Heart left ventricle (tissue), 16 donors: ENCODE data around the gene ADIRF. TPM values are rescaled to one million over a fixed set of nuclear protein-coding genes. Genes with fewer than 3 reads are reported as not detected.

Experiments used
- ATAC-seq, 4 donors: fragments of 200-7000 bp; cut with Tn5 transposase; one replicate each; pipeline ENCODE4 v1.9.1; 2020 to 2022; ENCODE audit warnings: moderate library complexity in 4 of 4, mild to moderate bottlenecking in 3 of 4, moderate number of reproducible peaks in 1 of 4
- DNase-seq, 5 donors: peaks; one replicate each; pipeline ENCODE4 v3.0.0-alpha.2; 2020
- H3K27ac ChIP-seq, 12 donors: fragments of 200-600 bp; sonication (generic) in 4 of 12; one replicate each; pipeline versions ENCODE4 v1.5.0 to v1.8.0; 2016 to 2022; ENCODE audit warnings: mild to moderate bottlenecking in 2 of 12
- H3K27me3 ChIP-seq, 9 donors: fragments of 200-600 bp; sonication (generic) in 2 of 9; one replicate each; pipeline versions ENCODE4 v1.5.1 to v1.8.0; 2016 to 2022; ENCODE audit warnings: mild to moderate bottlenecking in 3 of 9
- H3K36me3 ChIP-seq, 9 donors: fragments of 200-600 bp; sonication (generic) in 2 of 9; one replicate each; pipeline versions ENCODE4 v1.5.0 to v1.8.0; 2018 to 2022; ENCODE audit warnings: mild to moderate bottlenecking in 2 of 9
- H3K4me1 ChIP-seq, 12 donors: fragments of 200-600 bp; sonication (generic) in 4 of 12; one replicate each; pipeline versions ENCODE4 v1.5.0 to v1.8.0; 2016 to 2022; ENCODE audit warnings: mild to moderate bottlenecking in 3 of 12
- H3K4me3 ChIP-seq, 12 donors: fragments of 200-600 bp; sonication (generic) in 4 of 12; one replicate each; pipeline versions ENCODE4 v1.5.0 to v1.8.0; 2017 to 2022; ENCODE audit warnings: mild to moderate bottlenecking in 9 of 12, moderate library complexity in 4 of 12
- H3K9me3 ChIP-seq, 12 donors: fragments of 200-600 bp; sonication (generic) in 4 of 12; one replicate each; pipeline versions ENCODE4 v1.5.0 to v1.8.0; 2016 to 2022; ENCODE audit warnings: mild to moderate bottlenecking in 1 of 12
- CTCF ChIP-seq, 12 donors: fragments of 200-600 bp; sonication (generic) in 4 of 12; IDR thresholded peaks; one replicate each; pipeline versions ENCODE4 v1.5.0 to v1.8.0; 2018 to 2022; ENCODE audit warnings: antibody characterized with exemption in 12 of 12, mild to moderate bottlenecking in 5 of 12
- POLR2A ChIP-seq, 2 donors: fragments of 450-650 bp; IDR thresholded peaks; one replicate each; pipeline ENCODE4 v1.6.1; 2017; ENCODE audit warnings: antibody characterized with exemption in 2 of 2, mild to moderate bottlenecking in 2 of 2, moderate library complexity in 2 of 2
- whole genome bisulfite sequencing, 4 donors: extraction: QIAGEN DNeasy Blood & Tissue Kit in 2 of 4; methylation state at CpG; one replicate each; pipeline versions ENCODE4 v1.1.5 to v1.1.7; 2013 to 2018; 5-methylcytosine and 5-hydroxymethylcytosine counted together
- intact Hi-C, 10 donors: fragments of 100-400 bp; cut with DNase I; formaldehyde crosslinking; loops; one replicate each; pipeline versions ENCODE4 v1.11.1 to v1.14.2; 2022
- polyA plus RNA-seq, 2 donors: library from polyadenylated mRNA; stranded (reverse); fragments of 200-250 nt; gene quantifications; one replicate each; pipeline ENCODE4 v1.2.3, GENCODE V29; 2013
- total RNA-seq, 9 donors: library from RNA; depleted of rRNA in 2 of 9; stranded (reverse); fragments of >200 nt in 2 of 9; fragmentation: NEBNext Ultra II Directional in 3 of 9; extraction: Animal tissue kit (Norgen Biotek cat#: 25700) in 3 of 9; gene quantifications; one replicate each; pipeline versions ENCODE4 v1.1.0 to v1.2.4, GENCODE V29; 2016 to 2023
- donor health status: ischemic (EF 13 %, LVEDD 7.1; RV severe dilation, severe dysfunction).
- donor health status: healthy with polysubstance abuse.
- donor health status: DM: no; HTN: yes; CAD: no.
- donor health status: DM: no; HTN: no; CAD: no.
- donor health status: ischemic (EF 25% LVEDD 6.9; RV normal size, moderate dysfunction).
- donor health status: ischemic (EF 25% LVEDD 5.7; RV mildly dilated, moderate dysfunction).
- donor health status: healthy.
- donor health status: DM: yes; HTN: yes; CAD: no.
- donor health status: ischemic (EF 35%, LVEDD 5.7; RV mildly dilated, moderate dysfunction).
- donor health status: nonischemic (EF 11% LVEDD 7.7; RV severe dilation, severe dysfunction).
- donor health status: DM: yes; HTN: yes; CAD: no.
- donor health status: PGD.
- donor health status: ischemic (EF 29% LVEDD 5.4; RV normal size, mild dysfunction).
- donor health status: nonischemic (EF 23%, LVEDD 6.1; RV moderate dilation, normal function).

ADIRF gene
- total and polyA plus RNA-seq, 11 donors, result 21.2 to 189 (median 41.1) TPM

- no peaks in the 10 kb centered on the region for H3K9me3 ChIP-seq
- H3K27me3 ChIP-seq, result peaks cover 0 to 4% (median 0%) of the 10 kb centered on the region in 9 donors
- ATAC-seq (no peak), DNase-seq (peak in 2 of 5 donors; percentile 15 to 24)
- TF ChIP-seq CTCF (IDR thresholded peaks at IDR 0.05), result no peak
- no peak for TF ChIP-seq POLR2A (IDR thresholded peaks at IDR 0.05)
- intact Hi-C loops, result no loop called here
- H3K4me3 ChIP-seq, result no peak overlapping the region
- H3K36me3 ChIP-seq, result no peaks in the 10 kb centered on the region
- H3K4me1 ChIP-seq, result peaks cover 9 to 60% (median 47%) of the 10 kb centered on the region in 12 donors
- WGBS, 4 donors, result 90 to 97% (median 94%) methylated on average over 9 to 12 of the region's 12 CpGs
- no peak overlapping the region for H3K27ac ChIP-seq
Measured at GRCh38 chr10:86963341-86963919, 4.9 kb upstream of the ADIRF start.

- ATAC-seq (no peak), DNase-seq (peak in 2 of 5 donors; percentile 26 to 37)
- H3K36me3 ChIP-seq, result no peaks in the 10 kb centered on the region
- no peak overlapping the region for H3K27ac ChIP-seq
- 87 to 94% (median 88%) methylated on average over 7 to 13 of the region's 13 CpGs for WGBS, 4 donors
- H3K4me1 ChIP-seq, result peaks cover 5 to 60% (median 43%) of the 10 kb centered on the region in 12 donors
- H3K9me3 ChIP-seq, result no peaks in the 10 kb centered on the region
- intact Hi-C loops, result no loop called here
- H3K27me3 ChIP-seq, result peaks cover 0 to 7% (median 0%) of the 10 kb centered on the region in 9 donors
- H3K4me3 ChIP-seq, result no peak overlapping the region
- TF ChIP-seq CTCF (IDR thresholded peaks at IDR 0.05), result no peak
- no peak for TF ChIP-seq POLR2A (IDR thresholded peaks at IDR 0.05)
Measured at GRCh38 chr10:86964061-86964846, 4.0 kb upstream of the ADIRF start.

GRCh38 chr10:86964847-86965190 lies 3.5 kb upstream of the ADIRF start:
- Histone ChIP-seq H3K9me3 (no peaks in the 10 kb centered on the region), H3K4me3 (no peak overlapping the region), H3K27ac (no peak overlapping the region), H3K36me3 (no peaks in the 10 kb centered on the region), H3K27me3 (peaks cover 0 to 11% (median 0%) of the 10 kb centered on the region in 9 donors), H3K4me1 (peaks cover 3 to 60% (median 40%) of the 10 kb centered on the region in 12 donors)
- DNase-seq (peak in 2 of 5 donors; percentile 13 to 21), ATAC-seq (no peak)
- TF ChIP-seq POLR2A (IDR thresholded peaks at IDR 0.05), result no peak
- no peak for TF ChIP-seq CTCF (IDR thresholded peaks at IDR 0.05)
- intact Hi-C loops, result no loop called here
- 86 to 93% (median 90%) methylated on average over 2 of the region's 2 CpGs for WGBS, 4 donors

- Histone ChIP-seq H3K36me3 (no peaks in the 10 kb centered on the region), H3K9me3 (no peaks in the 10 kb centered on the region), H3K4me3 (peak overlapping the region in 7 of 12 donors; percentile 1 to 37 (median 17)), H3K27me3 (peaks cover 0 to 11% (median 0%) of the 10 kb centered on the region in 9 donors), H3K27ac (peak overlapping the region in 8 of 12 donors; percentile 12 to 63 (median 42)), H3K4me1 (peaks cover 2 to 62% (median 39%) of the 10 kb centered on the region in 12 donors)
- ATAC-seq (no peak), DNase-seq (no peak)
- WGBS, 4 donors, result 58 to 67% (median 63%) methylated on average over 11 of the region's 11 CpGs
- intact Hi-C loops, result loop anchor here in 2 of 10 donors (1.0 to 2.0 kb wide), 2 partner anchors 21 to 27 kb away; no protein-coding TSS in a partner anchor
- TF ChIP-seq POLR2A (IDR thresholded peaks at IDR 0.05) (no peak), CTCF (IDR thresholded peaks at IDR 0.05) (no peak)
Measured at GRCh38 chr10:86965986-86966654, 2.2 kb upstream of the ADIRF start.
